Measurements from ENCODE around the gene SDC1. TPM values are rescaled to one million over a fixed set of nuclear protein-coding genes. Genes with fewer than 3 reads are reported as not detected.

The SDC1 gene
- polyA plus RNA-seq, 1 of the 3 experiments (the other 2 are of a cell fraction), result 122 TPM

DNA sequence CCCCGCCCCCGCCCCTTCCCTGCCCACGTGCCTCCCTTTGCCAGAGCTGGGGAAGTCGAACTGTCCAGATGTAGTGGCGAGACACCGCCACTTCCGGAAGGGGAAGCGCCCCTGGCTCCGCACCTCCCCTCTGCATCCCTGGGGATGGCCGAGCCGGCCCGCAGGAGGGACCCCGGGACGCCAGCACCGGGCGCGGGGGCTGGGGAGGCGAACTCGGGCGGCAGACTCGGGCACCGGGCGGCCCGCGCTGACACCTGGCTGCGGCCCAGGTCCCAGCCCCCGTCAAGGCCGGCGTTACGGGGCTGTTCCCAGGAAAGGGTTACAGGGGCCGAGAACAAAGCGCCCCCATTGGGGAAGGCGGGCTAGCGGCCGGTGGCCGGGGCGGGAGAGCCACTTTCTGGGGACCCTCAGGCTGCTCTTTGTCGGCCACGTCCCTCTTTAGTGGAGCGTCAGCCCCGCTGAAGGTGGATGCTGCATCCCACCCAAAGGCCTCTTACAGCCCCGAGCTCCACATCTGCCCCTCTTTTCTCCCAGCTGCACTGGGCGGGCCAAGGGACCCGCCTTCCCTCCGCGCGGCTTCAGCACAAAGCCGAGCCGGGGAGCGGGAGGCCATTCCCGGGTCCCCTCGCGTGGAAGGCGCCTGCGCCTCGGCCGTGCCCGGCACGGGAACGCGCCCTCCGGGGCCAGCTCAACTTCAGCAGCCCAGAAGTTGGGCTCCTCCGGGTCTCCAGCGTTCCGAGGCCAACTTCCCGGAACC, 1.3 kb downstream of the SDC1 start:
- Histone ChIP-seq H3K4me3 (ENCODE audit: low read depth in 2 of 2, low read length in 1 of 2) (peak overlapping the region; percentile 68 to 77), H3K4me2 (peak overlapping the region; percentile 99), H3K36me3 (replicated peaks in 1 of 2; ENCODE audit: control insufficient read depth in 1 of 2, insufficient read depth in 2 of 2, low read length in 1 of 2) (no peaks in the 10 kb centered on the region), H3K9me3 (no peaks in the 10 kb centered on the region), H3K27me3 (ENCODE audit: insufficient read depth) (no peaks in the 10 kb centered on the region), H2AFZ (ENCODE audit: low read depth) (peak overlapping the region; percentile 87; the same call in 1 of the 2 replicates), H3K4me1 (ENCODE audit: control insufficient read depth in 1 of 2, insufficient read depth in 2 of 2, low read depth in 1 of 2, low read length in 1 of 2) (peaks cover 26 to 43% of the 10 kb centered on the region in 2 experiments), H3F3A (replicated peaks; ENCODE audit: insufficient read depth) (peaks cover 24% of the 10 kb centered on the region), H4K20me1 (ENCODE audit: insufficient read depth) (no peaks in the 10 kb centered on the region), H3K79me2 (ENCODE audit: insufficient read depth) (peaks cover 42% of the 10 kb centered on the region; the same call in 1 of the 2 replicates), H3K27ac (ENCODE audit: low read depth in 2 of 2, low read length in 1 of 2) (peak overlapping the region; percentile 67 to 99), H3K9me2 (no peaks in the 10 kb centered on the region), H3K9ac (peak overlapping the region; percentile 75)
- POLR2A ChIA-PET, result interaction anchor here (0.6 to 2.7 kb wide), 11 partner anchors 18 to 102 kb away, joined by 3 to 12 read pairs (median 3); no protein-coding TSS in a partner anchor
- DNase-seq, result peak; percentile 97
- CTCF ChIA-PET, result interaction anchor here (0.6 to 10.4 kb wide), 24 partner anchors 13 to 427 kb away, joined by 3 to 215 read pairs (median 4); no protein-coding TSS in a partner anchor
- 0% methylated on average over 23 of the region's 66 CpGs for WGBS (ENCODE audit: low lambda C conversion rate)
- TF ChIP-seq TCF12 (IDR thresholded peaks at IDR 0.05) (no peak), RAD21 (IDR thresholded peaks at IDR 0.05; ENCODE audit: low read length) (no peak), RXRA (IDR thresholded peaks at IDR 0.05; ENCODE audit: borderline replicate concordance, low read depth) (no peak), RFX5 (IDR thresholded peaks at IDR 0.05; ENCODE audit: low read length) (0 out of 2 replicates have a peak, but pooled peaks have one; percentile 4), FOXJ3 (CRISPR knock-in tag; IDR thresholded peaks at IDR 0.05) (0 out of 2 replicates have a peak, but pooled peaks have one; percentile 36), ZBTB33 (IDR thresholded peaks at IDR 0.05; ENCODE audit: borderline replicate concordance, low read depth) (no peak), EZH2phosphoT487 (IDR thresholded peaks at IDR 0.05; ENCODE audit: borderline replicate concordance, low read depth) (no peak), FOXM1 (IDR thresholded peaks at IDR 0.05; ENCODE audit: low read depth) (no peak), SMC3 (IDR thresholded peaks at IDR 0.05; ENCODE audit: low read depth, low read length) (no peak), GATA2 (CRISPR knock-in tag; IDR thresholded peaks at IDR 0.05) (no peak), CHD2 (IDR thresholded peaks at IDR 0.05; ENCODE audit: low read length, partially characterized antibody) (peak; percentile 39), MXI1 (IDR thresholded peaks at IDR 0.05; ENCODE audit: low read depth, low read length) (peak; percentile 85; the same call in 1 of the 2 replicates), EP300 (IDR thresholded peaks at IDR 0.05; ENCODE audit: borderline replicate concordance in 1 of 2, low read depth in 1 of 2, low read length in 1 of 2) (peak in 1 of 2 experiments; percentile 51; a peak in 2 of 4 replicates), YY1 (IDR thresholded peaks at IDR 0.05; ENCODE audit: low read depth) (peak; percentile 54; the same call in 1 of the 2 replicates), NRF1 (IDR thresholded peaks at IDR 0.05; ENCODE audit: low read depth, low read length) (no peak), CTCF (IDR thresholded peaks at IDR 0.05) (no peak; the same call in 1 of the 2 replicates), FOSL2 (IDR thresholded peaks at IDR 0.05; ENCODE audit: borderline replicate concordance, low read depth) (no peak), TAF1 (IDR thresholded peaks at IDR 0.05; ENCODE audit: borderline replicate concordance, low read depth, low read length) (peak; percentile 40; the same call in 1 of the 2 replicates), USF2 (IDR thresholded peaks at IDR 0.05; ENCODE audit: borderline replicate concordance, low read depth, low read length) (peak; percentile 45; the same call in 1 of the 2 replicates), IRF3 (IDR thresholded peaks at IDR 0.05; ENCODE audit: low read depth, low read length) (no peak), NFIC (IDR thresholded peaks at IDR 0.05; ENCODE audit: borderline replicate concordance) (no peak), POLR2AphosphoS5 (IDR thresholded peaks at IDR 0.05; ENCODE audit: low read depth, low read length) (peak; percentile 72; the same call in 1 of the 2 replicates), USF1 (IDR thresholded peaks at IDR 0.05; ENCODE audit: borderline replicate concordance, low read depth) (peak; percentile 80), ELF1 (IDR thresholded peaks at IDR 0.05) (no peak), JUND (IDR thresholded peaks at IDR 0.05) (no peak), GABPA (IDR thresholded peaks at IDR 0.05; ENCODE audit: low read depth) (peak; percentile 42; the same call in 1 of the 2 replicates)
